ENCODE measurements around the gene CEACAM19. TPM values are rescaled to one million over a fixed set of nuclear protein-coding genes. Genes with fewer than 3 reads are reported as not detected.

CEACAM19 gene
- total RNA-seq, 1 donor: 0.72 TPM

DNA sequence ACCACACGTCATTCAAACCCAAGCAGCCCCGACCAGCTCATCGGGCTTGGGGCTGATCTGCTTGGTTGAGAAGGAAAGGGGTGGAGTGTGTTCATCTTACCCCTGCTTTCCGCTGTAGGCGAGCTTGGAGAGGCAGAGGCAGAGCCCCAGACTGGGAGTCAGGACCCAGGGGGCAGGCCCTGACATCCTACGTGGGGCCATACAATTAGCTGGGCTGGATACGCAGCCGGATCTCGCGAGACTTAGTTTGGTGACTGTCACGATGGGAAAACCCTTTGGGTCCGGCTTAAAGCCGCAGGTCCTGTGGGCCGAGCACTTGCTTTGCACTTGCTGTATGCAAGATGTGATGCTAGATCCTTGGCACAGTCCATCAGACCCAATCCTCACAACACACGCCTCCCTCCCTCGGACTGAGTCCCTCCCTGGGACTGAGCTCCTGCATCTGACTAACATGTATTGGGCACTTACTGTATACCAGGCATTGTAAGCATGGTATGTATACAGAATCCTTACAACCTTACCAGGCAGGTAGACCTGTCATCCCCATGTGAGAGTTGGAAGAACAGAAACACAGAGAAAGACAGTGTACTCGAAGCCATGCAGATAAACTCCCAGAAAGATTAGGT, 31.4 kb downstream of the CEACAM19 start:
- Histone ChIP-seq H3K4me3 (ENCODE audit: insufficient read depth, low read length) (no peak overlapping the region), H3K9me3 (ENCODE audit: low read depth, low read length) (no peaks in the 10 kb centered on the region), H3K79me2 (ENCODE audit: insufficient read depth, low read length) (no peaks in the 10 kb centered on the region), H3K4me2 (ENCODE audit: insufficient read depth, low read length) (no peak overlapping the region), H3K27me3 (ENCODE audit: insufficient read depth, low read length) (no peaks in the 10 kb centered on the region), H3K36me3 (ENCODE audit: insufficient read depth, low read length) (no peaks in the 10 kb centered on the region), H3K4me1 (ENCODE audit: insufficient read depth, low read length) (no peaks in the 10 kb centered on the region), H2AFZ (ENCODE audit: low read length) (no peak overlapping the region), H3K27ac (ENCODE audit: low read depth, low read length) (no peak overlapping the region), H4K20me1 (ENCODE audit: insufficient read depth, low read length) (no peaks in the 10 kb centered on the region)
- TF ChIP-seq CTCF (IDR thresholded peaks at IDR 0.05; ENCODE audit: extremely low read depth, low read depth, low read length): no peak
- peak; percentile 43 for DNase-seq (ENCODE audit: insufficient read length, low spot score, missing footprints)

DNA sequence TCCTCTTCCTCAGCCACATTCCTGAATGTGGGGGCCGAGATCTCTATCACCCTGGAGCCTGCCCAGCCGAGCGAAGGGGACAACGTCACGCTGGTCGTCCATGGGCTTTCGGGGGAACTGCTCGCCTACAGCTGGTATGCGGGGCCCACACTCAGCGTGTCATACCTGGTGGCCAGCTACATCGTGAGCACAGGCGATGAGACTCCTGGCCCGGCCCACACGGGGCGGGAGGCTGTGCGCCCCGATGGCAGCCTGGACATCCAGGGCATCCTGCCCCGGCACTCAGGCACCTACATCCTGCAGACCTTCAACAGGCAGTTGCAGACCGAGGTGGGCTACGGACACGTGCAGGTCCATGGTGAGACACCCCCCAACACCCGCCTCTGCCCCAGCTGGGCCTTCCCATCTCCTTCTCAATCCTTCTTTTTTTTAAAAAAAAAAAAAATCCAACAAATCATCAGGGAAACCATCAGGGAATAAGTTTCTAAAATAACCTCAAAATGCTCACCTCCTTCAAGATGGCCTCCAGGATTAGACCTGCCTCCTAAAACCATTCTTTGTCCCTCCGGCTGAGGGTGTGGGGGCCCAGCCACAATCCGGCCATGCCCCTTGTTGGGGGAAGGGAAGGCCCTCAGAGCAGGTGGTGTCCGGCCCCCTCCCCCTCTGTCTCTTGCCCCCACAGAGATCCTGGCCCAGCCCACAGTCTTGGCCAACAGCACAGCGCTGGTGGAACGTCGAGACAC, 32.2 kb downstream of the CEACAM19 start:
- Histone ChIP-seq H3K4me3 (ENCODE audit: insufficient read depth, low read length) (no peak overlapping the region), H3K27ac (ENCODE audit: low read depth, low read length) (no peak overlapping the region), H3K79me2 (ENCODE audit: insufficient read depth, low read length) (no peaks in the 10 kb centered on the region), H3K4me1 (ENCODE audit: insufficient read depth, low read length) (no peaks in the 10 kb centered on the region), H3K4me2 (ENCODE audit: insufficient read depth, low read length) (no peak overlapping the region), H3K27me3 (ENCODE audit: insufficient read depth, low read length) (no peaks in the 10 kb centered on the region), H4K20me1 (ENCODE audit: insufficient read depth, low read length) (no peaks in the 10 kb centered on the region), H3K9me3 (ENCODE audit: low read depth, low read length) (no peaks in the 10 kb centered on the region), H2AFZ (ENCODE audit: low read length) (no peak overlapping the region), H3K36me3 (ENCODE audit: insufficient read depth, low read length) (no peaks in the 10 kb centered on the region)
- no peak for TF ChIP-seq CTCF (IDR thresholded peaks at IDR 0.05; ENCODE audit: extremely low read depth, low read depth, low read length)
- DNase-seq (ENCODE audit: insufficient read length, low spot score, missing footprints): peak; percentile 69

- Histone ChIP-seq H3K4me1 (ENCODE audit: insufficient read depth, low read length) (no peaks in the 10 kb centered on the region), H3K27ac (ENCODE audit: low read depth, low read length) (no peak overlapping the region), H3K27me3 (ENCODE audit: insufficient read depth, low read length) (no peaks in the 10 kb centered on the region), H3K36me3 (ENCODE audit: insufficient read depth, low read length) (no peaks in the 10 kb centered on the region), H3K79me2 (ENCODE audit: insufficient read depth, low read length) (no peaks in the 10 kb centered on the region), H3K4me2 (ENCODE audit: insufficient read depth, low read length) (no peak overlapping the region), H2AFZ (ENCODE audit: low read length) (no peak overlapping the region), H3K9me3 (ENCODE audit: low read depth, low read length) (no peaks in the 10 kb centered on the region), H3K4me3 (ENCODE audit: insufficient read depth, low read length) (no peak overlapping the region), H4K20me1 (ENCODE audit: insufficient read depth, low read length) (no peaks in the 10 kb centered on the region)
- peak; percentile 82 for DNase-seq (ENCODE audit: insufficient read length, low spot score, missing footprints)
- no peak for TF ChIP-seq CTCF (IDR thresholded peaks at IDR 0.05; ENCODE audit: extremely low read depth, low read depth, low read length)
These were observed 33.7 kb downstream of the CEACAM19 start for GRCh38 chr19:44704982-44705381.

GRCh38 chr19:44705502-44706010, 34.3 kb downstream of the CEACAM19 start:
- no peak for TF ChIP-seq CTCF (IDR thresholded peaks at IDR 0.05; ENCODE audit: extremely low read depth, low read depth, low read length)
- Histone ChIP-seq H3K27me3 (ENCODE audit: insufficient read depth, low read length) (no peaks in the 10 kb centered on the region), H4K20me1 (ENCODE audit: insufficient read depth, low read length) (no peaks in the 10 kb centered on the region), H3K79me2 (ENCODE audit: insufficient read depth, low read length) (no peaks in the 10 kb centered on the region), H3K27ac (ENCODE audit: low read depth, low read length) (no peak overlapping the region), H3K4me3 (ENCODE audit: insufficient read depth, low read length) (no peak overlapping the region), H3K36me3 (ENCODE audit: insufficient read depth, low read length) (no peaks in the 10 kb centered on the region), H3K9me3 (ENCODE audit: low read depth, low read length) (no peaks in the 10 kb centered on the region), H2AFZ (ENCODE audit: low read length) (no peak overlapping the region), H3K4me2 (ENCODE audit: insufficient read depth, low read length) (no peak overlapping the region), H3K4me1 (ENCODE audit: insufficient read depth, low read length) (no peaks in the 10 kb centered on the region)
- peak; percentile 50 for DNase-seq (ENCODE audit: insufficient read length, low spot score, missing footprints)

All from osteoblast (primary cell).